Smooth muscle cell (in vitro differentiated cells): ENCODE data around the gene AFF3. TPM values are rescaled to one million over a fixed set of nuclear protein-coding genes. Genes with fewer than 3 reads are reported as not detected.

Experiments used
- DNase-seq: peaks from one replicate; lab custom pipeline; 2025; ENCODE audit not compliant: unreplicated experiment; lab: John Stamatoyannopoulos, UW
- H2AFZ ChIP-seq: fragments of 200-600 bp; sonication (generic); 2 replicates; pipeline ENCODE4 v1.6.0; 2016; ENCODE audit warnings: antibody characterized with exemption, low read depth, mild to moderate bottlenecking
- H3F3A ChIP-seq: fragments of 200-600 bp; sonication (generic); 2 replicates; pipeline ENCODE4 v1.6.0; 2017; ENCODE audit warnings: antibody characterized with exemption, low read depth
- H3K27ac ChIP-seq: fragments of 200-600 bp; sonication (generic); 2 replicates; pipeline ENCODE4 v1.5.1; 2016; ENCODE audit warnings: low read depth, mild to moderate bottlenecking
- H3K27me3 ChIP-seq: fragments of 200-600 bp; sonication (generic); 2 replicates; pipeline ENCODE4 v1.6.1; 2016; ENCODE audit warnings: low read depth, mild to moderate bottlenecking
- H3K36me3 ChIP-seq: fragments of 200-600 bp; sonication (generic); 2 replicates; pipeline ENCODE4 v1.5.1; 2016; ENCODE audit warnings: low read depth
- H3K4me1 ChIP-seq: fragments of 200-600 bp; sonication (generic); 2 replicates; pipeline ENCODE4 v1.5.1; 2016; ENCODE audit warnings: low read depth
- H3K4me2 ChIP-seq: fragments of 200-600 bp; sonication (generic); 2 replicates; pipeline ENCODE4 v1.6.0; 2016; ENCODE audit warnings: mild to moderate bottlenecking
- H3K4me3 ChIP-seq: fragments of 200-600 bp; sonication (generic); 2 replicates; pipeline ENCODE4 v1.5.1; 2016; ENCODE audit warnings: mild to moderate bottlenecking
- H3K79me2 ChIP-seq: fragments of 200-600 bp; sonication (generic); 2 replicates; pipeline ENCODE4 v1.6.0; 2016; ENCODE audit warnings: low read depth, mild to moderate bottlenecking
- H3K9ac ChIP-seq: fragments of 200-600 bp; sonication (generic); 2 replicates; pipeline ENCODE4 v1.6.0; 2016; ENCODE audit warnings: low read depth
- H3K9me3 ChIP-seq: fragments of 200-600 bp; sonication (generic); replicated peaks from 2 replicates; pipeline ENCODE4 v1.5.1; 2016; ENCODE audit warnings: low read depth
- H4K20me1 ChIP-seq: fragments of 200-600 bp; sonication (generic); 2 replicates; pipeline ENCODE4 v1.6.0; 2016; ENCODE audit warnings: low read depth
- WGBS: methylation state at CpG from one replicate; pipeline ENCODE4 v1.1.7; 2016; ENCODE audit warnings: low lambda C conversion rate; 5-methylcytosine and 5-hydroxymethylcytosine counted together
- polyA plus RNA-seq: library from polyadenylated mRNA; unstranded; fragments of >200 nt; fragmentation: Nextera tagmentation; extraction: Ambion mirVana; gene quantifications from 2 replicates; pipeline ENCODE4 v1.2.1, GENCODE V29; 2016
- total RNA-seq: library from RNA; depleted of rRNA; stranded (reverse); fragments of >200 nt; gene quantifications from 2 replicates; pipeline ENCODE4 v1.2.3, GENCODE V29; 2014
- TF ChIP-seq, protein P1 (sequence below): fragments of 200-600 bp; sonication (generic); IDR thresholded peaks from 2 replicates; pipeline ENCODE4 v1.5.1; 2017; ENCODE audit warnings: borderline replicate concordance, mild to moderate bottlenecking, antibody characterized with exemption; ENCODE audit not compliant: insufficient read depth, poor library complexity, severe bottlenecking

AFF3 gene
- total and polyA plus RNA-seq, 2 experiments from 2014 or later, result 0.27 to 0.39 TPM

DNA sequence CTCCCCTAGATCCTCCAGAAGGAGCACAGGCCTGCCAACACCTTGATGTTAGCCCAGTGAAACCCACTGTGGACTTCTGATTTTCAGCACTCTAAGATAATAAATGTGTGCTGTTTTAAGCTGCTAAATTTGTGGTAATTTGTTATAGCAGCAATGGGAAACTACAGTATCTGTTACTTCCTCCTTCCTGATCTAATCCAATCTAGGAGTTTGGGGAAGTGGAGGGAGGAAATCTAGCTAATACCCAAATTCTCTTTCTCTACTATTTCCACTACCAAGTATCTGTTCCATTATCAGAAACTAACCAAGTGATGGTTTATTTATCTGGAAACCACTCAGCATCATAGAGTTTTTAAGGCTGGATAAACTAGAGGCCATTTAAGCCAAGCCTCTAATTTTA, 64.9 kb downstream of the AFF3 start:
- Histone ChIP-seq H3K9ac (no peak overlapping the region), H3K27ac (no peak overlapping the region), H3K4me2 (no peak overlapping the region), H3K79me2 (no peaks in the 10 kb centered on the region), H3K27me3 (peaks cover 77% of the 10 kb centered on the region), H3K4me3 (no peak overlapping the region), H4K20me1 (no peaks in the 10 kb centered on the region), H3K36me3 (no peaks in the 10 kb centered on the region), H3K4me1 (peaks cover 7% of the 10 kb centered on the region), H3K9me3 (no peaks in the 10 kb centered on the region), H3F3A (no peaks in the 10 kb centered on the region), H2AFZ (no peak overlapping the region)
- TF ChIP-seq, protein P1, sequence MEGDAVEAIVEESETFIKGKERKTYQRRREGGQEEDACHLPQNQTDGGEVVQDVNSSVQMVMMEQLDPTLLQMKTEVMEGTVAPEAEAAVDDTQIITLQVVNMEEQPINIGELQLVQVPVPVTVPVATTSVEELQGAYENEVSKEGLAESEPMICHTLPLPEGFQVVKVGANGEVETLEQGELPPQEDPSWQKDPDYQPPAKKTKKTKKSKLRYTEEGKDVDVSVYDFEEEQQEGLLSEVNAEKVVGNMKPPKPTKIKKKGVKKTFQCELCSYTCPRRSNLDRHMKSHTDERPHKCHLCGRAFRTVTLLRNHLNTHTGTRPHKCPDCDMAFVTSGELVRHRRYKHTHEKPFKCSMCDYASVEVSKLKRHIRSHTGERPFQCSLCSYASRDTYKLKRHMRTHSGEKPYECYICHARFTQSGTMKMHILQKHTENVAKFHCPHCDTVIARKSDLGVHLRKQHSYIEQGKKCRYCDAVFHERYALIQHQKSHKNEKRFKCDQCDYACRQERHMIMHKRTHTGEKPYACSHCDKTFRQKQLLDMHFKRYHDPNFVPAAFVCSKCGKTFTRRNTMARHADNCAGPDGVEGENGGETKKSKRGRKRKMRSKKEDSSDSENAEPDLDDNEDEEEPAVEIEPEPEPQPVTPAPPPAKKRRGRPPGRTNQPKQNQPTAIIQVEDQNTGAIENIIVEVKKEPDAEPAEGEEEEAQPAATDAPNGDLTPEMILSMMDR, result no peak
- no peak for DNase-seq

DNA sequence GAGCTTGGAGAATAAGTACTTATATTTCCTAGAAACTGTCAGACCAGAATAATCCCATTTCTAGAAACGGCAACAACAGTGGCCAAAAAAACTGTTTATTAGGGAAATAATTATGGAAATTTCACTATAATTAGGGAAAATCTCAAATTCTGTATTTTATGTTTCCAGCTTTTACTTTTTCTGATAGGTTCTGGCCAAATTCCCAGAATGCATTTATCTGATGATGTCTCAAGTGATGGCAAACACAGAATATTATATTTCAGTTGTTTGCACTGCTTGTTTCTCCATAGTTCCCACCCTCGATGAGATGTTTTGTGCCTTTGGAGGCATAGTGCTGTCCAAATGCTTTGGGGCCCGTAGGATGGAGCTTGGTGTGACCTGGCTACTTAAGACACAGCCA, 66.9 kb downstream of the AFF3 start:
- Histone ChIP-seq H3K27ac (no peak overlapping the region), H3K79me2 (no peaks in the 10 kb centered on the region)
- 94% methylated on average over 3 of the region's 3 CpGs for WGBS

DNA sequence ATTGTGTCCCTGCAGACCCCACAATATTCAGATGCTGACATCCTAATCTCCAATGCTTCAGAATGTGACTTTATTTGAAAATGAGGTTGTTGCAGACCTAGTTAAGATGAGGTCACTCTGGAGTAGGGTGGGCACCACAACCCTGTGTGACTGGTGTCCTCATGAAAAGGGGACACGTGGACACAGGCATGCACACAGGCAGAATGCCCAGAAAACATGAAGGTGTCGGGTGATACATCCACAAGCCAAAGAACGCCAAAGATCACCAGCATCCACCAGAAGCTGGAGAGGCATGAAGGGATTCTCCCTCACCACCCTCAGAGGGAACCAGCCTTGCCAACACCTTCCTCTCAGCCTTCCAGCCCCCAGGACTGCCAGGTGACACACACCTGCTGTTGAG, 69.3 kb downstream of the AFF3 start:
- Histone ChIP-seq H3K4me1 (peaks cover 7% of the 10 kb centered on the region), H3K27me3 (peaks cover 97% of the 10 kb centered on the region), H3K27ac (no peak overlapping the region), H3K9ac (no peak overlapping the region), H3K79me2 (no peaks in the 10 kb centered on the region), H2AFZ (no peak overlapping the region), H4K20me1 (no peaks in the 10 kb centered on the region), H3K36me3 (no peaks in the 10 kb centered on the region), H3K4me3 (no peak overlapping the region), H3K9me3 (no peaks in the 10 kb centered on the region), H3K4me2 (no peak overlapping the region), H3F3A (no peaks in the 10 kb centered on the region)
- no peak for DNase-seq
- 92% methylated on average over 3 of the region's 3 CpGs for WGBS
- TF ChIP-seq, protein P1, result no peak

More for the DNA sequence above, 66.9 kb downstream of the AFF3 start:
- Histone ChIP-seq H2AFZ (no peak overlapping the region), H3K9me3 (no peaks in the 10 kb centered on the region), H3K36me3 (no peaks in the 10 kb centered on the region), H3K4me1 (peaks cover 7% of the 10 kb centered on the region), H3F3A (no peaks in the 10 kb centered on the region), H3K9ac (no peak overlapping the region), H3K4me3 (no peak overlapping the region), H3K27me3 (peaks cover 96% of the 10 kb centered on the region), H4K20me1 (no peaks in the 10 kb centered on the region), H3K4me2 (no peak overlapping the region)
- DNase-seq, result no peak
- TF ChIP-seq, protein P1, result no peak

DNA sequence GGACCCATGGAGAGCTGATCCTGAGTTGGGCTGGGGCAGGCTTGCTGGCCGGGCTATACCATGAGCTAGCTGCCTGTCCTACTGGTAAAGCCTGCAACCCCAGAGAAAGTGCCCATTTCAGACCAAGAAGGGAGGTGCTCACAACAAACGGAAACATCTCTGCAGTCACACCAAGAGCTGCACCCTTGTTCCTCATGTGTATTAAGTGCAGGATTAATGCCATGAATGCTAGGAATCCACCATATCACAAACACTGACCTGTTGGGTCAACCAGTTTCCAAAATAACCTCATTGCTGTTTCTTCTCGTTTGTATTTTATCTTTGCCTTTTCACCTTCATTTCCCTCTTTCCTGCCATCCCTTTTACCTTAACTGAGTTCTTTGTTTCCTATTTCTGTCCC, 69.9 kb downstream of the AFF3 start:
- H3K79me2 ChIP-seq, result no peaks in the 10 kb centered on the region
- no peak for DNase-seq
- no peaks in the 10 kb centered on the region for H3K36me3 ChIP-seq
- H3F3A ChIP-seq, result no peaks in the 10 kb centered on the region
- H3K27ac ChIP-seq, result no peak overlapping the region
- H4K20me1 ChIP-seq, result no peaks in the 10 kb centered on the region
- no peak overlapping the region for H3K9ac ChIP-seq
- no peak overlapping the region for H3K4me3 ChIP-seq
- H3K27me3 ChIP-seq, result peaks cover 99% of the 10 kb centered on the region
- peaks cover 7% of the 10 kb centered on the region for H3K4me1 ChIP-seq
- H3K4me2 ChIP-seq, result no peak overlapping the region
- H3K9me3 ChIP-seq, result no peaks in the 10 kb centered on the region
- 89% methylated on average over 3 of the region's 3 CpGs for WGBS
- H2AFZ ChIP-seq, result no peak overlapping the region
- TF ChIP-seq, protein P1, result no peak
